ENCODE data around the gene RAB7A. TPM values are rescaled to one million over a fixed set of nuclear protein-coding genes. Genes with fewer than 3 reads are reported as not detected.

The RAB7A gene
- total and polyA plus RNA-seq, 2 of the 13 experiments (the other 11 are each of a cell fraction or from before 2014, with no cell fraction given) = 26.5 to 182 TPM

- no peak for TF ChIP-seq ZBTB40 (IDR thresholded peaks at IDR 0.05)
- peak; percentile 79; the same call in 1 of the 2 replicates for TF ChIP-seq ZBTB40 (CRISPR knock-in tag; IDR thresholded peaks at IDR 0.05)
- TF ChIP-seq ZNF317 (CRISPR knock-in tag; IDR thresholded peaks at IDR 0.05) = peak; percentile 36; the same call in 1 of the 2 replicates
- peak; percentile 83 for TF ChIP-seq RXRB (CRISPR knock-in tag; IDR thresholded peaks at IDR 0.05; ENCODE audit: borderline replicate concordance)
- no peak; the same call in 1 of the 2 replicates for TF ChIP-seq ETV6 (CRISPR knock-in tag; conservative IDR thresholded peaks at IDR 0.05)
- 0 out of 2 replicates have a peak, but pooled peaks have one; percentile 22 for TF ChIP-seq ZNF20 (CRISPR knock-in tag; IDR thresholded peaks at IDR 0.05)
- TF ChIP-seq PAWR (CRISPR knock-in tag; IDR thresholded peaks at IDR 0.05; ENCODE audit: borderline replicate concordance) = no peak
- TF ChIP-seq MTF2 (CRISPR knock-in tag; IDR thresholded peaks at IDR 0.05; ENCODE audit: borderline replicate concordance) = peak; percentile 99
- no peak for TF ChIP-seq GATA4 (IDR thresholded peaks at IDR 0.05; ENCODE audit: borderline replicate concordance, low read depth)
- TF ChIP-seq NFIB (CRISPR knock-in tag; IDR thresholded peaks at IDR 0.05; ENCODE audit: borderline replicate concordance) = no peak
- TF ChIP-seq GFI1 (CRISPR knock-in tag; IDR thresholded peaks at IDR 0.05; ENCODE audit: borderline replicate concordance) = peak; percentile 79
- peak; percentile 96 for TF ChIP-seq ELF1 (CRISPR knock-in tag; IDR thresholded peaks at IDR 0.05)
- TF ChIP-seq HOMEZ (CRISPR knock-in tag; IDR thresholded peaks at IDR 0.05; ENCODE audit: low read depth) = 0 out of 2 replicates have a peak, but pooled peaks have one; percentile 18
- TF ChIP-seq NFIC (IDR thresholded peaks at IDR 0.05; ENCODE audit: low read length) = no peak
- TF ChIP-seq TRIM22 (IDR thresholded peaks at IDR 0.05) = no peak
- peak; percentile 83 for TF ChIP-seq ZBTB20 (CRISPR knock-in tag; IDR thresholded peaks at IDR 0.05; ENCODE audit: borderline replicate concordance, low read depth)
- peak; percentile 93 for TF ChIP-seq RXRA (CRISPR knock-in tag; IDR thresholded peaks at IDR 0.05)
- TF ChIP-seq ZNF34 (CRISPR knock-in tag; IDR thresholded peaks at IDR 0.05; ENCODE audit: borderline replicate concordance) = peak; percentile 99
- TF ChIP-seq CEBPG (CRISPR knock-in tag; IDR thresholded peaks at IDR 0.05) = no peak
Measured at GRCh38 chr3:128680603-128681368, 45.2 kb upstream of the RAB7A start (continued).
